Measurements from ENCODE around the gene TUBGCP2.

The TUBGCP2 gene

GRCh38 chr10:133308421-133309099 is at the start of gene TUBGCP2, which contains the start of gene ZNF511:
Gene TUBGCP2 (minus strand): TSS chr10:133308872. CDS start chr10:133302941, 5,931 bp downstream.
Gene ZNF511 (plus strand): TSS chr10:133308914. CDS start chr10:133308944, 30 bp downstream.
- DNase-seq (ENCODE audit: low spot score): peak; percentile 89

- peak; percentile 65 for DNase-seq (ENCODE audit: low spot score)
Measured at GRCh38 chr10:133357285-133358161, 48.9 kb upstream of the TUBGCP2 start, which contains the start of gene FUOM. Gene FUOM (minus strand): TSS chr10:133358019. CDS start chr10:133358007, 12 bp downstream.

GRCh38 chr10:133356549-133357284 is 48.0 kb upstream of the TUBGCP2 start:
- no peak for DNase-seq (ENCODE audit: low spot score)

GRCh38 chr10:133355991-133356390 is 47.3 kb upstream of the TUBGCP2 start:
- no peak for DNase-seq (ENCODE audit: low spot score)

GRCh38 chr10:133355266-133355665 is 46.6 kb upstream of the TUBGCP2 start:
- no peak for DNase-seq (ENCODE audit: low spot score)

GRCh38 chr10:133354672-133355240 is 46.1 kb upstream of the TUBGCP2 start:
- DNase-seq (ENCODE audit: low spot score): no peak

- no peak for DNase-seq (ENCODE audit: low spot score)
Measured at GRCh38 chr10:133353988-133354605, 45.4 kb upstream of the TUBGCP2 start.

- no peak for DNase-seq (ENCODE audit: low spot score)
Measured at GRCh38 chr10:133353202-133353959, 44.7 kb upstream of the TUBGCP2 start.

- DNase-seq (ENCODE audit: low spot score): no peak
Measured at GRCh38 chr10:133351408-133352318, 43.0 kb upstream of the TUBGCP2 start.

- no peak for DNase-seq (ENCODE audit: low spot score)
Measured at GRCh38 chr10:133350950-133351329, 42.3 kb upstream of the TUBGCP2 start.

GRCh38 chr10:133350283-133350949 is 41.7 kb upstream of the TUBGCP2 start:
- DNase-seq (ENCODE audit: low spot score): no peak

GRCh38 chr10:133349577-133350011 is 40.9 kb upstream of the TUBGCP2 start:
- DNase-seq (ENCODE audit: low spot score): no peak

GRCh38 chr10:133349160-133349568 is 40.5 kb upstream of the TUBGCP2 start:
- no peak for DNase-seq (ENCODE audit: low spot score)

- DNase-seq (ENCODE audit: low spot score): no peak
Measured at GRCh38 chr10:133347710-133348517, 39.2 kb upstream of the TUBGCP2 start.

GRCh38 chr10:133346413-133346812 is 37.7 kb upstream of the TUBGCP2 start:
- DNase-seq (ENCODE audit: low spot score): no peak

GRCh38 chr10:133344236-133344635 is 35.6 kb upstream of the TUBGCP2 start:
- no peak for DNase-seq (ENCODE audit: low spot score)

- DNase-seq (ENCODE audit: low spot score): no peak
Measured at GRCh38 chr10:133343558-133343957, 34.9 kb upstream of the TUBGCP2 start.

- DNase-seq (ENCODE audit: low spot score): no peak
Measured at GRCh38 chr10:133342942-133343341, 34.3 kb upstream of the TUBGCP2 start.

Data from CD4-positive, alpha-beta T cell treated with Interleukin-2 at 100 ng/mL for 4 hours (primary cell).